H54 (cell line): ENCODE measurements around the gene CDS1.
"Not testable (repeated sequence)": the region's sequence is repeated elsewhere in the genome, so short reads cannot be mapped to it uniquely, and the experiment has no call there.

Experiments
- DNase-seq: peaks from one replicate; pipeline ENCODE4 v3.0.0; 2011; ENCODE audit warnings: low spot score, mixed read lengths; ENCODE audit not compliant: insufficient read length
- FAIRE-seq: peaks from 3 replicates; lab custom pipeline; 2011; peaks lifted over from hg19 to GRCh38; lab: Jason Lieb, UNC
- POLR2A ChIP-seq: IDR thresholded peaks from 2 replicates; pipeline ENCODE4 v1.6.1; 2011; ENCODE audit warnings: low read depth, mild to moderate bottlenecking, low read length

CDS1 gene

GRCh38 chr4:84669201-84669600, 86.3 kb downstream of the CDS1 start:
- TF ChIP-seq POLR2A: no peak
- FAIRE-seq (no peak), DNase-seq (no peak)

GRCh38 chr4:84672177-84672576, 89.2 kb downstream of the CDS1 start:
- no peak for TF ChIP-seq POLR2A
- DNase-seq (no peak), FAIRE-seq (no peak)

GRCh38 chr4:84673475-84674240, 90.7 kb downstream of the CDS1 start:
- DNase-seq: peak; percentile 33
- FAIRE-seq: peak; percentile 68
- TF ChIP-seq POLR2A: no peak

- no peak for TF ChIP-seq POLR2A
- no peak for FAIRE-seq
Measured at GRCh38 chr4:84677093-84677492, 94.2 kb downstream of the CDS1 start.

GRCh38 chr4:84677995-84678394, 95.1 kb downstream of the CDS1 start:
- DNase-seq: no peak
- no peak for TF ChIP-seq POLR2A
- no peak for FAIRE-seq

More at GRCh38 chr4:84677093-84677492, 94.2 kb downstream of the CDS1 start:
- no peak for DNase-seq

GRCh38 chr4:84678976-84679744, 96.2 kb downstream of the CDS1 start:
- no peak for TF ChIP-seq POLR2A
- FAIRE-seq: no peak
- DNase-seq: no peak

- no peak for DNase-seq
- no peak for TF ChIP-seq POLR2A
- no peak for FAIRE-seq
Measured at GRCh38 chr4:84680956-84681355, 98.0 kb downstream of the CDS1 start.

- DNase-seq (peak; percentile 32), FAIRE-seq (peak; percentile 11)
- no peak for TF ChIP-seq POLR2A
Measured at GRCh38 chr4:84681486-84682274, 98.8 kb downstream of the CDS1 start.

GRCh38 chr4:84682661-84683060, 99.7 kb downstream of the CDS1 start:
- FAIRE-seq, DNase-seq: not testable (repeated sequence)

- no peak for FAIRE-seq
- no peak for TF ChIP-seq POLR2A
- no peak for DNase-seq
Measured at GRCh38 chr4:84683064-84683850, 100.3 kb downstream of the CDS1 start.

GRCh38 chr4:84684361-84684760, 101.4 kb downstream of the CDS1 start:
- no peak for TF ChIP-seq POLR2A
- DNase-seq (no peak), FAIRE-seq (no peak)

- no peak for FAIRE-seq
- no peak for DNase-seq
- no peak for TF ChIP-seq POLR2A
Measured at GRCh38 chr4:84685105-84685504, 102.2 kb downstream of the CDS1 start.

GRCh38 chr4:84688605-84689004, 105.7 kb downstream of the CDS1 start:
- FAIRE-seq (no peak), DNase-seq (no peak)
- TF ChIP-seq POLR2A: no peak
